HL-60 (cell line): Measurements from ENCODE around the gene DLX5.

Source experiments
- GABPA ChIP-seq: IDR thresholded peaks from 2 replicates; pipeline ENCODE4 v1.6.1; 2012; ENCODE audit warnings: low read depth
- TF ChIP-seq, protein P1 (sequence below): IDR thresholded peaks from one replicate; pipeline ENCODE4 v1.5.1; 2011; ENCODE audit warnings: low read length, control low read depth, inconsistent platforms; ENCODE audit not compliant: insufficient read depth

- TF ChIP-seq, protein P1, sequence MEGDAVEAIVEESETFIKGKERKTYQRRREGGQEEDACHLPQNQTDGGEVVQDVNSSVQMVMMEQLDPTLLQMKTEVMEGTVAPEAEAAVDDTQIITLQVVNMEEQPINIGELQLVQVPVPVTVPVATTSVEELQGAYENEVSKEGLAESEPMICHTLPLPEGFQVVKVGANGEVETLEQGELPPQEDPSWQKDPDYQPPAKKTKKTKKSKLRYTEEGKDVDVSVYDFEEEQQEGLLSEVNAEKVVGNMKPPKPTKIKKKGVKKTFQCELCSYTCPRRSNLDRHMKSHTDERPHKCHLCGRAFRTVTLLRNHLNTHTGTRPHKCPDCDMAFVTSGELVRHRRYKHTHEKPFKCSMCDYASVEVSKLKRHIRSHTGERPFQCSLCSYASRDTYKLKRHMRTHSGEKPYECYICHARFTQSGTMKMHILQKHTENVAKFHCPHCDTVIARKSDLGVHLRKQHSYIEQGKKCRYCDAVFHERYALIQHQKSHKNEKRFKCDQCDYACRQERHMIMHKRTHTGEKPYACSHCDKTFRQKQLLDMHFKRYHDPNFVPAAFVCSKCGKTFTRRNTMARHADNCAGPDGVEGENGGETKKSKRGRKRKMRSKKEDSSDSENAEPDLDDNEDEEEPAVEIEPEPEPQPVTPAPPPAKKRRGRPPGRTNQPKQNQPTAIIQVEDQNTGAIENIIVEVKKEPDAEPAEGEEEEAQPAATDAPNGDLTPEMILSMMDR: no peak
- TF ChIP-seq GABPA: no peak
Observed at GRCh38 chr7:97024209-97025129, at the start of gene DLX5.
